HG03175 (cell line): ENCODE results near the gene CLIC1.

Experiments used
- ATAC-seq: cut with Tn5 transposase; IDR thresholded peaks from one replicate; pipeline ENCODE4 v1.9.1; 2021; ENCODE audit warnings: mild to moderate bottlenecking, moderate library complexity; ENCODE audit not compliant: unreplicated experiment

The CLIC1 gene

DNA sequence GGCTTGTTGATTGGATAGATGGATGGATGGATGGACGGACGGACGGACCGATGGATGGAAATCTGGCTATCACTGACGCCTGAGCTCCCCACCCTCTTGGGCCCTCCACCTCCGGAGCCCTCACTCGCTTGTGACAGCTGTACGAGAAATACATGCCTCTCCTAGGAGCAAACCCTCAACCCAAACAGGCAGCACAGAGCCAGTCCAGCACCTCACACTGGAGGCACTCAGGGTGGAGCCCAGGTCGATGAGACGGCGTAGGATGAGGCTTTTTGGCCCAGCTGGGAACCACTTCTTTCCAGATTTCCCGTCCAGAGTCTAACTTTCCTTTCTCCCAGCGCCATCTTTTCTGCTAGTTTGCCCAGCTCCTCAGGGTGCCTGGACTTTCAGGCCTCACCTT is 52.7 kb downstream of the CLIC1 start:
- no peak for ATAC-seq

DNA sequence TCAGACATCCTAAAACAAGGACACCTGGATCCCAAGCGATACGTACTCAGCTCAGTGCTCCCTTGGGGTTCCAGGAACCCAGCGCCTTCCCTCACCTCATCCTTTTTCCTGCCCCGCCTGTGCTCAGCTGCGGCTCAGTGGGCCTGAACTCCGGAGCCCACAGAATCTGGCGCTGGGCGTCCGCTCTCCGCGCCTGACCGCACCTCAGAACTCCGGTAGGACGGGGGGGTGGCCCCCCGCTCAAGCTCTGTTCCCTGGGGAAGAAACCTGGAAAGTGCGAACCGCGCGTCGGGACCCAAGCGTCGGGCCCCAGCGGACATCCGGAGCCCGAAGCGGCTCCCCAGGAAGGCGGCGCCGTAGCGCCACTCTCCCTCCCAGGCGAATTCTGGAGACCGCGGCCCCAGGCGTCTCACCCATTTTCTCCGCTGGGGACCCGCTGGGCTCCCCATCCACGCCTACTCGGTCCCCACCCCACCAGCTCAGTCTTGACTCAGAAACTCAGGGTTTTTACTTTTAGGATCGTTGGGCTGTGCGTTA is 55.1 kb downstream of the CLIC1 start:
- ATAC-seq, result peak; percentile 31
